AG09319 (cell line): Measurements from ENCODE around the gene HDGF.

ENCODE experiments used
- DNase-seq: peaks from one replicate; pipeline ENCODE4 v3.0.0-alpha.2; 2010; ENCODE audit warnings: low read depth; ENCODE audit errors: extremely low read depth
- TF ChIP-seq, protein P1 (sequence below): IDR thresholded peaks from 2 replicates; pipeline ENCODE4 v1.5.1; 2011; ENCODE audit warnings: low read depth, mild to moderate bottlenecking, inconsistent platforms, low read length, moderate library complexity

The HDGF gene

DNA sequence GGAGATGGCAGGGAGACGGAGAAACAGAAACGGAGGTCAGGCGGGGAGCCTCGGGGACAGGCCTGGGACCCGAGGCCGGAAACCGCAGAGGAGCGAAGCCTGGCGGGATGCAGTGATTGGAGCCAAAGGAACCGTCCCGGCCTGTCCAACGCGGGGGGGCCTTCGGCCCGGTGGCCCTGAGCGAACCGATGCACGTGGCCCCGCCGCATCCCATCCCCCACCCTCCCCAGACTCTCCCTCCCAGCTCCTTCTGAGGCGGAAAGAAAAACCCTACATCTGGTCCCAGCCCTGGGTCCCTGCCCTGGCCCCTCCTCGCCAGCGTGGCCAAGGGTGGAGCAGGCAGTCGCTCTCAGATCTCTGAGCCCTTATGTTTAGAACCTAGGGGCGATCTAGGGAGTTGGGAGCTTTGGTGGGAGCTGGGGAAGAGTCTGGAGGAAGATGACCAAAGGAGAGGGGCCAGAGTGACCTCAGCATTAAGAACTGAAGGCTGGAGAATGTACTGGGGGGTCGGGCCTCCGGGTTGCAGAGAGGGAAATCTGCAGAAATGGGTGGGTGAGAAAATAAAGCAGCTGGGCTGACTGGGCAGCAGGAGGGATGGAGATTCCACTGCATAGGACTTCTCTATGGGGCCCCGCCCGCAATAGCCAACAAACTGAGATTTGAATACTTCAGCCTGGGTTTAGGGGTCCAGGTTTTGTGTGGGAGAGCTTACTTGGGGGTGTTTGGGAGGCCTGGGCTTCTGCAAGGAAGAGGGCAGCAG, 44.6 kb downstream of the HDGF start:
- DNase-seq = peak; percentile 83
- TF ChIP-seq, protein P1, sequence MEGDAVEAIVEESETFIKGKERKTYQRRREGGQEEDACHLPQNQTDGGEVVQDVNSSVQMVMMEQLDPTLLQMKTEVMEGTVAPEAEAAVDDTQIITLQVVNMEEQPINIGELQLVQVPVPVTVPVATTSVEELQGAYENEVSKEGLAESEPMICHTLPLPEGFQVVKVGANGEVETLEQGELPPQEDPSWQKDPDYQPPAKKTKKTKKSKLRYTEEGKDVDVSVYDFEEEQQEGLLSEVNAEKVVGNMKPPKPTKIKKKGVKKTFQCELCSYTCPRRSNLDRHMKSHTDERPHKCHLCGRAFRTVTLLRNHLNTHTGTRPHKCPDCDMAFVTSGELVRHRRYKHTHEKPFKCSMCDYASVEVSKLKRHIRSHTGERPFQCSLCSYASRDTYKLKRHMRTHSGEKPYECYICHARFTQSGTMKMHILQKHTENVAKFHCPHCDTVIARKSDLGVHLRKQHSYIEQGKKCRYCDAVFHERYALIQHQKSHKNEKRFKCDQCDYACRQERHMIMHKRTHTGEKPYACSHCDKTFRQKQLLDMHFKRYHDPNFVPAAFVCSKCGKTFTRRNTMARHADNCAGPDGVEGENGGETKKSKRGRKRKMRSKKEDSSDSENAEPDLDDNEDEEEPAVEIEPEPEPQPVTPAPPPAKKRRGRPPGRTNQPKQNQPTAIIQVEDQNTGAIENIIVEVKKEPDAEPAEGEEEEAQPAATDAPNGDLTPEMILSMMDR = no peak

DNA sequence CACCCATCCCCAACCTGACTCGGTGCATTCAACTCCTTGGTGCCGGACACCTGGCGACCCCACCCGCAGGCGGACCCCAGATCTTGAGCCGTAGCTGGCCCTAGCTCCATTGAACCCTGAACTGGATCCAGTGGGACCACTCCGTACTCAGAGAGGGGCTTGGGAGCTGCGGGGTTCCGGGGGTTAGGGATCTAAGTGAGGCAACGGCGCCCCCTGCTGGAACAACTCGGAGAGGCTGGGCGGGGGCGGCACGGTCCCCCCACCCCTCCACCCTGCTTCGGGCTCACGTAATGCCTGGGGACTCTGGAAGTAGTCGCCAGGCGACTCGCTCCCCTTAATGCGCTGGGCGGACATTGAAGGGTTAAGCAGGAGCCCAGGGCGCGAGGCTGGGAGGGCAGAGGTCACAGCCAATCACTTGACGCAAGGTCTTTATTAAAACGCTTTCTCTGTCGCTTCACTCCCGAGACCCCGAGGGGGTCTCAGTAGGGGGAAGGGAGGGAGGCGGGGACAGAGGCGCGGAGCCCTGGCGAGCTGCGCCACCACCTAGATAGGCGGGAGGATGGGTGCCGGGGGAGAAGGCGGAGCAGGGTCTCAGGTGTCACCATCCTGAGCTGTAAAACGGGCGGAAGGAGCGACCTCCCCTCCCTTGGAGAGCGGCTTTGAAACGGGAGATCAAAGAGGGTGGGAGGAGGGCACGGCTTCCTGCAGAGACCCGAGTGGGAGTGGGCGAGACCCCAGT, 45.4 kb downstream of the HDGF start:
- DNase-seq = no peak
- TF ChIP-seq, protein P1 = peak; percentile 81

DNA sequence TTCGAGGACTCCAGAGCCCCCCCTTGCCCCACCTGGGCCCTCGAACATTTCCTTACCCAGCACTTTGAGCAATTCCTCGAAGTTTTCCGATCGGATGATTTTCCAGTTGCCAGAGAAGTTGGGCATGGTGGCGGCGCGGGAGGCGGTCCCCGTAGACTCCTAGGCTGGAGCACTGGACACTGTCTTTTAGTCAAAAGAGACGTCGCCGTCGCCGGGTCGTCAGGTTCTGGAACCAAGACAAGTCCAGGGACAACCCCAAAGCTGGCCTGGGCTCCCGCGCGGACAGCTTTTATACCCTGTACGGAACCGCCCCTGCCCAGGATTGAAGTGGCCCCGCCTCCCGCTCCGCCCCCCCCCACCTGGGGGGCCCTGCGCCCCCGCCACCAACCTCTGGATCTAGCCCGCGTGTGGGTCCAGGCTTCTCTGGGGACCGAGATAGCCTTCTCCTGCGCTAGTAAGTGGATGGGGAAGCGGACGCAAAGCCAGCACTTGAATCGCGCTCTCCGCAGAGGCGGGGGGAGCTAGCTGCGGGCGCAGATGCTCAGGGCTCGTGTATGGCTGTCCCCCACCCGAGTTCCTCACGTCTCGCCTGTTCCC, 46.1 kb downstream of the HDGF start, which contains the start of gene CRABP2:
CRABP2 (minus strand) TSS at position 263 of the 597 bp plus-strand sequence; CDS start at position 126, 137 bp downstream.
- DNase-seq = no peak
- TF ChIP-seq, protein P1 = no peak

DNA sequence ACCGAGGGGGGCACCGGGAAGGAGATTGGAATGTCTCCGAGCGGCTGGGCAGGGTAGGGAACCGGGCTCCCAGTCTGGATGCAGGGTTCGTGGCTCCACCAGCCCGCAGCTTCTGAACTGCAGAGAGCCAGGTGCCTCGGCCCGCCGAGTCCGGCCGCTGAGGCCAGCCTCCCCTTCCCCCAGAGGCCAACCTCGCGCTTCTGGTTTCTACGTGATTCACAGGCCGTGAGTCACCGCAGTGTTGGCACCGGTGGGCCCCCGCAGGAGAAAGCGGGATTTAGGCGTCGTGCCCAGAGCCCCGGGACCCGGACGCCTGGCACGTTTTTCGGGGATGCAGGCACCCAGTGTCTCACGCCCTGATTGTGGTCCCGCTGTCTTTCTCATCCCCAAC, 46.5 kb downstream of the HDGF start:
- TF ChIP-seq, protein P1 = no peak
- no peak for DNase-seq

DNA sequence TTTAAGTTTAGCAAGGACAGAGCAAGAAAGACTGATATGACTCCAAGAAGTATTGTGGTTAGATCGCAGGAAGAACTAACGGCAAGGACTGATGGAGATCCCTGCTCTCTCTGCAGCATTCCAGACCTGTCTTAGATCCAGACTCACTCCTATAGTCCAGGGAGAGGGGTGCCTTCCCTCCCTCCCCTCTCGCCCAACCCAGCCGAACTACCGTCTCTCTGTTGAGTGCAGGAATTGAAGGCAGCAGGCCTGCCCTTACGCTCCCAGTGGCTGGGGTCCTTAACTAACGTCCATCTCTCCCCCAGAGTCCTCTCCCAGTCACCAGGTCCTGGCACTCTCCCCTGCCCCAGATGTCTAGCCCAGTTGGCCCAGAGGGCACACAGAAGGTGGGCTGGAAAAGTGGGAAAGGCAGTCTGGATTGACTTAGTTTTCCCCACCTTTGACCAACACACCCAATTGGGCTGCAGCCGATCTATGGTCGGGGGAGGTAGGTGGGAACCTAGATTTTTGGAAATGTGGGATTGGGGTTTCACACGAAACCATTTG, 47.2 kb downstream of the HDGF start:
- DNase-seq = no peak
- TF ChIP-seq, protein P1 = no peak

DNA sequence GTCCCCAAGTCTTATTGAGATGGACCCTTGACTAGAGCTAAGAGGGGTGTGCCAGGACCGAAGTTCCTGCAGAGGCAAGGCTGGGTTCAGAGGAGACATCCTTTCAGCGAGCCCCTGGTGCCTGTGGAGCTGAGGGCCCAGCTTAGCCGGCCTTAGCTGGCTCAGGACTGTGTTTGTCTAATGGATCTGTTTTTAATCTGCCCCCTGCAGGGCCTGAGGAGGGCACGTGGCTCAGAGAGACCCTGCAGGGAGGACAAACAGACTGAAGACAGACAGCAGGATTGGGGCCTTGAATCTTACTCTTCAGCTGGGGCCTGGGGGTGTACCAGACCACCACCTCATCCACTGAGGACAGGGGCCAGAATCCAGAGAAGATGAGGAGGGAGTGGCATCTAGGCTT, 47.7 kb downstream of the HDGF start:
- no peak for DNase-seq
- TF ChIP-seq, protein P1 = no peak; the same call in 1 of the 2 replicates
